ENCODE measurements around the gene CDC42SE1. TPM values are rescaled to one million over a fixed set of nuclear protein-coding genes. Genes with fewer than 3 reads are reported as not detected.
A peak's percentile ranks its signal among the peaks of the same experiment; 100 is the strongest.

CDC42SE1 gene
- total RNA-seq, 1 donor from 2014 or later: 114 TPM

DNA sequence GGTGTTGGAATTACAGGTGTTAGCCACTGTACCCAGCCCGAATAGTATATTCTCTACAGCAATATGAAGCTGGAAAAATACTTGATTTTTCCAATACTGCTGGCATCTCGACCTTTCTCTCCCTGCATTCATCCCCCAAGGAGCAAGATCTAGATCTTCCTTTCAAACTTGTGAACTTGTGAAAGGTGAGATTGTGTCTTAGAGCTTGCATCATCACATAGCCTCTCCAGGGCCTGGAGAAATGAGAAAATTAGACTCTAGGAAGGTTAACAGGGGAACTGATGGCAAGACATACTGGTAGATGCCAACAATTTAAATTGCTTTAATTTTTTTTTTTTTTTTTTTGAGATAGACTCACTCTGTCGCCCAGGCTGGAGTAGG lies 49.1 kb downstream of the CDC42SE1 start:
- DNase-seq: no peak
- Histone ChIP-seq H3K27me3 (ENCODE audit: low read depth) (no peaks in the 10 kb centered on the region), H3K36me3 (no peaks in the 10 kb centered on the region), H3K4me1 (peaks cover 67% of the 10 kb centered on the region), H3K4me3 (no peak overlapping the region), H3K27ac (no peak overlapping the region), H3K9me3 (no peaks in the 10 kb centered on the region)
- intact Hi-C loops (cut with DNase I): no loop called here
- TF ChIP-seq, protein P1, sequence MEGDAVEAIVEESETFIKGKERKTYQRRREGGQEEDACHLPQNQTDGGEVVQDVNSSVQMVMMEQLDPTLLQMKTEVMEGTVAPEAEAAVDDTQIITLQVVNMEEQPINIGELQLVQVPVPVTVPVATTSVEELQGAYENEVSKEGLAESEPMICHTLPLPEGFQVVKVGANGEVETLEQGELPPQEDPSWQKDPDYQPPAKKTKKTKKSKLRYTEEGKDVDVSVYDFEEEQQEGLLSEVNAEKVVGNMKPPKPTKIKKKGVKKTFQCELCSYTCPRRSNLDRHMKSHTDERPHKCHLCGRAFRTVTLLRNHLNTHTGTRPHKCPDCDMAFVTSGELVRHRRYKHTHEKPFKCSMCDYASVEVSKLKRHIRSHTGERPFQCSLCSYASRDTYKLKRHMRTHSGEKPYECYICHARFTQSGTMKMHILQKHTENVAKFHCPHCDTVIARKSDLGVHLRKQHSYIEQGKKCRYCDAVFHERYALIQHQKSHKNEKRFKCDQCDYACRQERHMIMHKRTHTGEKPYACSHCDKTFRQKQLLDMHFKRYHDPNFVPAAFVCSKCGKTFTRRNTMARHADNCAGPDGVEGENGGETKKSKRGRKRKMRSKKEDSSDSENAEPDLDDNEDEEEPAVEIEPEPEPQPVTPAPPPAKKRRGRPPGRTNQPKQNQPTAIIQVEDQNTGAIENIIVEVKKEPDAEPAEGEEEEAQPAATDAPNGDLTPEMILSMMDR (IDR thresholded peaks at IDR 0.05): no peak
- no peak for ATAC-seq

DNA sequence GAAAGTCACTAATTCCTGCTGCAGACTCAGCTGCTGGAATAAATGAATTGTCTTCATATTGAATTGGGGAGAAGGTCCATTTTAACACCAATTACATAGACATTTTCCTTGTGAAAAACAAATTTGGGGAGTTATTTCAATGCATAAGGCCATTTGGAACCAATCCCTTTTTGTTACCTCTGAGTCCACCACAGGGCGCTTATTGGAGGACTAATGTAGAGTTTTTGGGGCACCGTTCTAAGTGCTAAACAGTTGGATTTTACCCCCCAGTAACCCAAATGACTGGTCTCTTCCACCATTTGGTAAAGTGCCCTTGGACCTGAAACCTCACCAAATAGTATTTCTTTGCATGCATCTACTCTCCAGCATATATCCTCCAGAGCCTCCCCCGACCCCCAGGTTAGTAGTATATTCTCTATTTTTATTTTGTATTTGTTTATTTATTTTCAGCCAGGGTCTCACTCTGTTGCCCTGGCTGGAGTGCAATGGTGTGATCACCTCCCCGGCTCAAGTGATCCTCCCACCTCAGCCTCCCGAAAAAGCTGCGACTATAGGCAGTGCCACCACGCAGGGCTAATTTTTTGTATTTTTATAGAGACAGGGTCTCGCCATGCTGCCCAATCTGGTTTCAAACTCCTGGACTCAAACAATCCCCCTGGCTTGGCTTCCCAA lies 49.6 kb downstream of the CDC42SE1 start:
- DNase-seq: no peak
- no peak for ATAC-seq
- H3K27ac ChIP-seq: no peak overlapping the region
- peaks cover 72% of the 10 kb centered on the region for H3K4me1 ChIP-seq
- H3K9me3 ChIP-seq: no peaks in the 10 kb centered on the region
- no peaks in the 10 kb centered on the region for H3K36me3 ChIP-seq
- H3K27me3 ChIP-seq (ENCODE audit: low read depth): no peaks in the 10 kb centered on the region
- intact Hi-C loops (cut with DNase I): no loop called here
- TF ChIP-seq, protein P1 (IDR thresholded peaks at IDR 0.05): no peak
- peak overlapping the region; percentile 78 for H3K4me3 ChIP-seq

- ATAC-seq (no peak), DNase-seq (no peak)
- Histone ChIP-seq H3K27ac (peak overlapping the region; percentile 91), H3K9me3 (no peaks in the 10 kb centered on the region), H3K4me1 (peaks cover 78% of the 10 kb centered on the region), H3K36me3 (no peaks in the 10 kb centered on the region), H3K4me3 (peak overlapping the region; percentile 78), H3K27me3 (ENCODE audit: low read depth) (no peaks in the 10 kb centered on the region)
- intact Hi-C loops (cut with DNase I): no loop called here
- TF ChIP-seq, protein P1 (IDR thresholded peaks at IDR 0.05): no peak
Measured at GRCh38 chr1:151009206-151009587, 50.2 kb downstream of the CDC42SE1 start.

- no peaks in the 10 kb centered on the region for H3K27me3 ChIP-seq (ENCODE audit: low read depth)
- peak within 1 kb of the TSS; percentile 78 for H3K4me3 ChIP-seq
- DNase-seq (peak; percentile 99), ATAC-seq (peak; percentile 95 to 97)
- H3K36me3 ChIP-seq: no peaks in the 10 kb centered on the region
- intact Hi-C loops (cut with DNase I): no loop called here
- TF ChIP-seq, protein P1 (IDR thresholded peaks at IDR 0.05): no peak
- H3K4me1 ChIP-seq: peaks cover 80% of the 10 kb centered on the region
- H3K27ac ChIP-seq: peak within 1 kb of the TSS; percentile 91
- no peaks in the 10 kb centered on the region for H3K9me3 ChIP-seq
Measured at GRCh38 chr1:151008244-151009205, 50.9 kb downstream of the CDC42SE1 start, which contains the start of gene PRUNE1. Gene PRUNE1, plus strand, starts transcription at chr1:151008449. Its CDS starts 184 bp downstream, at chr1:151008633.

DNA sequence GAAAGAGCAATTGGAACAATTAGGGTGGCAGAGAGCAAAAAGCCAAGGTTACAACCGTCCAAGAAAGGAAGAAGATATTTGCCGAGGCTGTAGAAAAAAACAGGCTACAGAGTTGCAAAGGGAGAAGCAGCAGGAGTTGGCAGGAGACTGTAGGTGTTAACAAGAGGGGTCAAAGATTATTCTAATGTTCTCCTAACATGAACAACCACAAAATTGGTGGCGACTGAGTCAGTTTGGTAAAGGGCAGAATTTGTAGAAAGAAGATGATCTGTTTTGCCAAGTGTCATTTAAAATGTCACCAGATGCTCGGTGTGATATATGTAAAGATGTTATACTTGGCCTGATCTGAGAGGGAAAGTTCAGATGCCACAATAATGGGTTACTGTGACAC lies 51.6 kb downstream of the CDC42SE1 start:
- H3K27ac ChIP-seq: peak overlapping the region; percentile 91
- H3K9me3 ChIP-seq: no peaks in the 10 kb centered on the region
- ATAC-seq (no peak), DNase-seq (no peak)
- H3K4me3 ChIP-seq: peak overlapping the region; percentile 78
- H3K27me3 ChIP-seq (ENCODE audit: low read depth): no peaks in the 10 kb centered on the region
- no peaks in the 10 kb centered on the region for H3K36me3 ChIP-seq
- intact Hi-C loops (cut with DNase I): no loop called here
- H3K4me1 ChIP-seq: peaks cover 80% of the 10 kb centered on the region
- TF ChIP-seq, protein P1 (IDR thresholded peaks at IDR 0.05): no peak

Measured in lower lobe of right lung (tissue), 2 donors.